G401.6 (cell line): ENCODE data around the gene RNPEPL1.
"Not testable (repeated sequence)": the region's sequence is repeated elsewhere in the genome, so short reads cannot be mapped to it uniquely, and the experiment has no call there.

ENCODE experiments used
- FAIRE-seq: peaks from 2 replicates; lab custom pipeline; 2012; peaks lifted over from hg19 to GRCh38; lab: Jason Lieb, UNC

The RNPEPL1 gene

DNA sequence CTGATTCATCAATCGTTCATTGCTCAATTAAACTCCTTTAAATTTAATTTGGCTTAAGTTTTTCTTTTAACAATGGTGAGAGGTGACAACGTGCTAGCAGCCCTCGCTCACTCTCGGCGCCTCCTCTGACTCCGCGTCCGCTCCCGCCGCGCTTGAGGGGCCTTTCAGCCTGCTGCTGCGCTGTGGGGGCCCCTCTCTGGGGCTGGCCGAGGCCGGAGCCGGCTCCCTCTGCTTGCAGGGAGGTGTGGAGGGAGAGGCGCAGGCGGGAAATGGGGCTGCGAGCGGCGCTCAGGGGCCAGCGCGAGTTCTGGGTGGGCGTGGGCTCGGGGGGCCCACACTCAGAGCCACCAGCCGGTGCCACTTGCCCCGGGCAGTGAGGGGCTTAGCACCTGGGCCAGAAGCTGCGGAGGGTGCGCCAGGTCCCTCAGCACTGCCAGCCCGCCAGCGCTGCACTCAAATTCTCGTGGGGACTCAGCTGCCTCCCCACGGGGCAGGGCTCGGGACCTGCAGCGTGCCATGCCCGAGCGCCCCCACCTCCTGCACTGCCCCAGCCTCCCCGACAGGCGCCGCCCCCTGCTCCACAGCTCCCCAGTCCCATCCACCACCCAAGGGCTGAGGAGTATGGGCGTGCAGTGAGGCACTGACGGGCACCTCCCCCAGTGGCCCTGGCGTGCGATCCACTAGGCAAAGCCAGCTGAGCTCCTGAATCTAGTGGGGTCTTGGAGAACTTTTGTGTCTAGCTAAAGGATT is 30.1 kb upstream of the RNPEPL1 start:
- FAIRE-seq, result no peak

DNA sequence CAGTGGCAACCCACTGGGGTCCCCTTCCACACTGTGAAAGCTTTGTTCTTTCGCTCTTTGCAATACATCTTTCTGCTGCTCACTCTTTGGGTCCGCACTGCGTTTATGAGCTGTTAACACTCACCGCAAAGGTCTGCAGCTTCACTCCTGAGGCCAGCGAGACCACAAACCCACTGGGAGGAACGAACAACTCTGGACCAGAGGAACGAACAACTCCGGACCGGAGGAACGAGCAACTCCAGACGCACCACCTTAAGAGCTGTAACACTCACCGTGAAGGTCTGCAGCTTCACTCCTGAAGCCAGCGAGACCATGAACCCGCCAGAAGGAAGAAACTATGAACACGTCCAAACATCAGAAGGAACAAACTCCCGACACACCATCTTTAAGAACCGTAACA is 29.2 kb upstream of the RNPEPL1 start:
- not testable (repeated sequence) for FAIRE-seq

DNA sequence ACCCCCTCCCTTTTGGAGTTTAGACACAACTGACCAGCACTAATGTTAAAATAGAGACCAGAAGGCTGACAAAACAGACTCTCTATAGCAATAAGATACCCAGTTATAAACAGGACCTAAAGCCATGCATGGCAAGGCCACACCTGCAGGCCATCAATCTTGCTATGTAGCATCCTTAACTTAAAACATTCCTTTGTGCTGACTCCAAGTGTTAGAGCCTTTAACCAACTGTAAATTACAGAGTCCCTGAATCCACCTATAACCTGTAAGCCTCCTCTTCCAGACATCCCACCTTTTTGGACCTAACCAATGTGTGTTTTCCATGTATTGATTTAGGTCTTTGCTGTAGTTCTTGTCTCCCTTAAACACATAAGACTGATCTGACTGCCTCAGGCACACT is 28.4 kb upstream of the RNPEPL1 start:
- no peak for FAIRE-seq

DNA sequence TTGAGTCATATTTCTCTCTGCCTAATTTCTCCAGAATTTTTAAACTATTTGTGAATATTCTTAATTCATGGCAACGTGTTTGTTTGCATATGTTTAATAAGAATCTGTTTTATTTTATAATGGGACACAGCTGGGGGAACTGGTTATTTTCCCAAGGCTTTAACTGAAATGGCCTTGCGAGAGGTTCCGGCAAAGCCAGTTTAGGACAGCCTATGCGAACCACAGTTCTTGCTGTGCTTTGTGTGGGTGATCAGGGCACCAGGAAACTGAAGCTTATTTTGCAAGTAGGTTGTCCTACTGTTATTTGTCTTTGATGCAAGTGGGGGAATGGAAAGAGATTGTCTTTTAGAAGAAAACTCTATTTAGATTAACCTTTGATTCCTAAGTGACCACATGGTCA is 17.0 kb upstream of the RNPEPL1 start:
- FAIRE-seq, result no peak

DNA sequence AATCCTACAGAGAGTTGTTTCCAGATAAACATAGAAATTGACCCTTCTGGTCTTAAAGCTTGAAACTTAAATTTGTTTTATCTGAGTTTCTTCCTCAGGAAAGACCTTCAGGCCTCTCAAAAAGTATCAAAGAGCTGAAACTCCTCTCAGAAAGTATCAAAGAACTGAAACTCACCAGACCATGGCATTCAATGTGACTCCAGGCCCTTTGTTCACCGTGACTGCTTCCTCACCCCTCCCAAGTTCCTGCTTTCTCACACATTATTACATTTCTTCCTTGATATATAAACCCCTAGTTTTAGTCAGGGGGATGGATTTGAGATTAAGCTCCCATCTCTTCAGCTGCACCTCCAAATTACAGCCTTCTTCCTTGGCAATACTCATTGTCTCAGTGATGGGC is 16.5 kb upstream of the RNPEPL1 start:
- FAIRE-seq, result no peak

DNA sequence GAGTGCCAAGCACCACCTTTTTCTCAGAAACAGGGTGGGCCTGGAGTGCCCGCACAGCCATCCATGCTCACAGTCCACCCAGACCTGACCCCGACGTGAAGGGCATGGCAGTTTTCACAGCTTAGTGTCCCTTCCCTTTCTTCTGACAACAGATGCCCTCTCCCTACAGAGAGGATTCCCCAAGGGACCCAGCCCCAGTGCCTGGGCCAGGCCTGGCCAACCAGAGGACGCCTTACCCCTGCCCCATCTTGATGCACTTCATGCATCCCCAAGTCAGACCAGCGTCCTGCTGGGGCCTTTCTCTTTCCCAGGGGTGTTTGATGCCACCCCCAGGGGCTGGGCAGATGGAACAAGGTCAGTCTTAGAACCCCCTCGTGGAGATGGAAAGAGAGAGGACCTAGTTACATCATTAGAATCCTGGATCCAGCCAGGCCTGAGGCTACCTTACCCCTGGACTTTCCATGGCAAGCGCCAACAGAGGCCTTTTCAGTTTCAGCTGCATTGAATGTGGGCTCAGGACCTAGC is 14.3 kb upstream of the RNPEPL1 start:
- no peak for FAIRE-seq

DNA sequence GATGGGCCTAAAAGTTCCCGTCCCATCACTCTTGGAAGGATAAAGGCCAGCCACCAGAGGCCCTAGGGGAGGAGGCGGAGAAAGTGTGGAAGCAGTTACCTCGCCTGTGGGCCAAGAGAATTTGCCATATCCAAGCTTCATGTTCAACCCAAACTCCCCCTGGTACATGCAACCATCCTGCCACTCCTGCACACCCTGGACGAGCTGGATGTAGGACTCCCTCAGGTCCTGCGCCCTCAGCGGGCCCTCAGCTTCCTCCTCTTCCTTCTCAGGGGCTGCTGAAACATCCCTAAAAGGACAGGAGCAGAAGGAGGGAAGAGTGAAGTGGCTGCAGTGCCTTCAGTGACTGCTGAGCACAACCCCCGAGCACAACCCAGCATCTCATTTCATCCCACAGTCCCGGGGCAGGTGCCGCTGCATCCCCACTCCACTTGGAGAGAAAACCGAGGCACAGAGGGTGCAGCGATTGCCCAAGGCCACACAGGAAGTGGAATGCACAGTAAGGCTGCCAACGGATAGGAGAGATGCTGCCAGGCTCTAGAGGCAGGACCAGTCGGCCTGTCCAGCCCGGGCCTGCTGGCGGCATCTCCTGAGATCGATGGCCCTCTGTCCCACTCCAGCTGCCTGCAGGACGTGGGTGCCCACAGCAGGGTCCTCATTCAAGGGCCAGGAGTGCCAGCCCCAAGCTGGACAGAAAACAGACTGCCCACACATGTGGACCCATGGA is 13.4 kb upstream of the RNPEPL1 start:
- FAIRE-seq, result no peak

DNA sequence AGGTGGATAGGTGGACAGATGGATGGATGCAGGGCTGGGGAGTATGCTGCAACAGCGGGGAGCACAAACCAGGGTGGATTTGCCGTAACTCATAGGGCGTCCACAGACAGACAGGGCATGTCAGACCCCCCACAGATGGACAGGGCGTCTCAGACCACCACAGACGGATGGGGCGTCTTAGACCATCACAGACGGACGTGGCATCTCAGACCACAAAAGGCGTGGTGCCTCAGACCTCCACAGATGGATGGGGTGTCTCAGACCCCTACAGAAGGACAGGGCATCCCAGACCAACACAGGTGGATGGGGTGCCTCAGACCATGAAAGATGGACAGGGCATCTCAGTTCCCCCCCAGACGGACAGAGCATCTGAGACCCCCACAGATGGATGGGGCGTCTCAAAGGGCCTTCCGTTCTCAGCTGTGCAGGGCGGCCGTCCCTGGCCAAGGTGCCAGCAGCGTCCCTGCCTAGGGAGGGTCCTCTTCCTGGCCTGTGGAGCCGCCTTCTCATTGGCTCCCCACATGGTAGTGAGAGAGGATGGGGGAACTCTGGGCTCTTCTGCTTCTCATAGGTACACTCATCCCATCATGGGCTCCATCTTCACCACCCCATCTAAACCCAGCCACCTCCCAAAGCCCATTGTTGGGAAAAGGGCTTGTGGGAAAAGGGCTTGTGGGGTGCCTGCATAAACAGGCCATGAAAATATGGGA is 12.6 kb upstream of the RNPEPL1 start:
- no peak for FAIRE-seq

DNA sequence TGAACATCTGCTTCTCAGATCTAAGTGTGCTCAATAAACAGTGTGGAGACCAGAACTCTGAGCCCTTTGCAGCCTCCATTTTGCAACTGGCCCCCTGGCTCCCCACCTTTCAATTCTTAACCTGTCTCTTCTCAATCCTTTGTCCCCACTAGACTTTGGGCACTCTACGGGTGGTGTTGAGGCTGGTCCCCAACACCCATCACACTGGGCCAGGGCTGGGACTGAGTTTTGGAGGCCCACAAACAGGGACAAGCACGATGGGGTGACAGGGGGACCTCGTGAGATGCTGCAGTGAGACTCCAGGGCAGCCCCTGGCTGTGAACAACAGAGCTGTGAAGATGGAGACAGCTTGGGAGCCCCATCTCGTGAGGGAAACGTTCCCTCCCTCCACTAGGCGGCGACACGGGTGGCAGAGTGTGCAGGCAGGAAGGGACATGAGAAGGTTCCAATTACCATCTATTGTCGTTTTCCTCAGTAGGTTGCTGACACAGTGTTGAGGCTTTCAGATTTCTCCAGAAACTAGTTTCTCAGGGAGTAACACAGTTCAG is 11.7 kb upstream of the RNPEPL1 start:
- no peak for FAIRE-seq

DNA sequence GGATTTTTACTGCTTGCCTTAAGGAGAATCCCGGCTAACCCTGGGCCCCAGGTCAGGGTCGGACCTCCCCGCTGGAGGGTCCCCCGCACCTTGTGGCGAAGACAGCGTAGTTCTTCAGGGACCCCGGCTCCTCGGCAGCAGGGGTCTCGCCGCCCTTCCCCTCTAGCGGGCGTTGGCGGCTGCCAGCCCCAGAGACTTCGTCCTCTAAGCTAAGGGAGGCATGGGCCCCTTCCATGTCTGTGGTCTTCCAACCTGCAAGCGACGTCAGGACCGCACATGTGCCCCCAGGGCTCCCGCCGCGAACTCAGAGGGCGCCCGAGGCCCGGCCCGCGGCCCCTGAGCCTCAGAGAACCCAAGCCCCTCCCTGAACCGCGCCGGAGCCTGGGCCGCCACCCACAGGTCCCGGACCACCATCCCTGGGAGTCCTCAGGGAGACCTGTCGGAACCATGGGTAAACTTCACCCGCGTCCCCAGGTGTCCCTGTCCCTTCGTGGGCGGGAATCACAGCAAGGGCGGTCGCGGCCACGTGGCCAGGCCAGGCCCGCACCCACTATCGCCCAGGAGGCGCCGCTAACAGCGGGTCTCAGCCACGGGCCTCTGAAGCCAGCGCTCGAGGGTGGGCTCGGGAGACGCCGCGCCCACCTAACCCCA is 11.1 kb upstream of the RNPEPL1 start:
- FAIRE-seq, result no peak

DNA sequence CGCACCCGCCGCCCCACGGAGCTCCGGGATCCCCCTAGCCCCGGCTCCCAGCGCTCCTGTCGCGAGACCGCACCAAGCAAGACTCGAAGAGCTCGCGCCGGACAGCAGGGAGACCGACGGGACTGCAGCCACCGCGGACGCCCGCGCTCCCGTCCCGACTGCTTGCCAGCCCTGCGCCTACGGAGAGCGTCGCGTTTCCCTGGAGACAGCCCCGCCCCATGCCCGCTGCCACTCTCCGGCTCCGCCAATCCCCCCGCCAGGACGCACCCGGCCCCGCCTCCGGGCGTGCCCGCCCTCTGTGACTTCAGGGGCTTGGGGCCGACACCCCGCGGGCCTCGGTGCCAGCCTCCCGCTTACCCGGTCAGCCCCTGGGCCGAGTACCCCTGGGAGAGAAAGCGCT is 10.5 kb upstream of the RNPEPL1 start, which contains the start of gene ANKMY1:
Gene ANKMY1, minus strand, starts transcription at position 181 of the 400 bp plus-strand sequence. CDS start 653 bp downstream, outside the sequence.
- no peak for FAIRE-seq

DNA sequence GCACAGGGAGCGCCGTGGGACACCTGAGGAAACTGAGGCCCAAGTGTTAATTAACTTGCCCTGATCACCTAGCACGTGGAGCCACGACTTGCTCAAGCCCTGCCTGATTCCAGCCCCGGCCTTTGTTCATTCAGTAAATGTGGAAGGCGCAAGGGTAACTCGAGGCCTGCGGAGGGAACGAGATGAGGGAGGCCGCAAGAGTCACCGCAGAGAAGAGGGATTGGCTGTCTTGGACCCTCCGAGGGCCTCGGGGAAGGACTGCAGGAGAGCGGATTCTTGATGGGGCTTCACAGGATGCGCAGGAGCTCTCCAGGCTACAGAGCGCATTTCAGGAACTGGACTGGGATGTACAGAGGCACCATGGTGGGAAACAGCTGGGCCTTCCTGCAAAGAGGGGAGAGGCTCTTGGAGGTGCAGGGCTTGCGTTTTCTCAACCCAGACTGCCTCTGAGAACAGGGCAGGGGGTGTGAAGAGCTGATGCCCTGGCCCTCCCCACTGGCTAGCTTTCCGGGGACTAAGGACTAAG is 10.0 kb upstream of the RNPEPL1 start:
- FAIRE-seq, result no peak

DNA sequence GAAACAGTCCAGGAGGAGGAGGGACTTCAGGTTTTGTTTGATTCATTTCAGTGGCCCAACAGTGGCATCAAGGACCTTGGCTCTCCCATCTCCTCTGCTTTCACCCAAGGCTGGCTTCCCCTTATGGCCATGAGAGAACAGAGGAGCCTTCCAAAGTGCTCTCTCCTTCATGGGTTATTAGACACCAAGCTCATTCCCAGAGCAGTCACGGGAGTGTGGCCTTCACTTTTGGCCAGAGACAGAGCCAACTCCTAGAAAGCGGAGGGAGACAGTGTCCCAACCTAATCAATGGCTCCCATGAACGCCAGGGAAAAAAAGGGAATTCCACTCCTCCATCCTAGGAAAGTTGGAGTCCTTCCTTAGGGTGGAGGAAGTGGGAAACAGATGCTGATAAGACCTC is 9.0 kb upstream of the RNPEPL1 start:
- FAIRE-seq, result no peak

DNA sequence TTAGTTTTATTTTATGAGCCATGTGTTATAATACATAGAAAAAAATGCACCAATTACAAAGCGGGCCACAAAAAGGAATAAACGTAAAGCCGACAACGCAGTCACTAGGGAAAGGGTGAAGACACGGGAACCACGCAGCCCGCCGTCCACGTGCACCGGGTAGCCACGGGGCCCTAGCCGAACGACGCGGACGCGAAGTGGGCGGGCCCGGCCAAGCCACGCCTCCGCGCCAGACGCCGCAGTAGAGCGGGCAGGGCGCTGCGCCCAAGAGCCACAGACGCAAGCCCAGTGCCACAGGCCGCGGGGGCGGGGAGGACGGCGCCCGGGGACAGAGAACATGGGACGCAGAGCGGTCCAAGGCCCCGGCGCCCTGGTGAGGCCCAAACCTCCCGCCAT is 8.2 kb upstream of the RNPEPL1 start, which contains the start of gene DUSP28:
Gene DUSP28, plus strand, starts transcription at position 274 of the 396 bp plus-strand sequence. CDS start 328 bp downstream, outside the sequence.
- no peak for FAIRE-seq

DNA sequence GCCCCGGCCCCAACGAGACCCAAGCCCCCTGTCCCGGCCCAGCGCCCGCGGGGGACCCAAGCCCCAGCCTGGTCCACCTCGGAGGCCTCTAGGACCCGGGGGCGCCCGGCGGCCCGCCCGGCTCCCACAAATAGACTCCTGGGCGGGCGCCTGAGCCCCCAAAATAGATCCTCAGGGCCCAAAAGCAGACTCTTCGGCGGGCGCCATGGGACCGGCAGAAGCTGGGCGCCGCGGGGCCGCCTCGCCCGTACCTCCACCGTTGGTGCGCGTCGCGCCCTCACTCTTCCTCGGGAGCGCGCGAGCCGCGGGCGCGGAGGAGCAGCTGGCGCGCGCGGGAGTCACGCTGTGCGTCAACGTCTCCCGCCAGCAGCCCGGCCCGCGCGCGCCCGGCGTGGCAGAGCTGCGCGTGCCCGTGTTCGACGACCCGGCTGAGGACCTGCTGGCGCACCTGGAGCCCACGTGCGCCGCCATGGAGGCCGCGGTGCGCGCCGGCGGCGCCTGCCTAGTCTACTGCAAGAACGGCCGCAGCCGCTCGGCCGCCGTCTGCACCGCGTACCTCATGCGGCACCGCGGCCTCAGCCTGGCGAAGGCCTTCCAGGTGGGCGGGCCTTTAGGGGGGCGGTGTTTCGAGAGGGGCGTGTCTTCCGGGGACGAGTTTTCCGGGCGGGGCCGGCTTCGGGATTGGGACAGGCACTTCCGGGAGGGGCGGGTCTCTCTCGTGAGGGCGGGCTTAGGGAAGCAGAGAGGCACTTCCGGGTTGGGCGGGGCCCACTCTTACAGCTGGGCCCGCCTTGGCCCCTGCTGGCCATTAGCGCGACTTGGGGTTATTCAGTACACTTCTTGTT is 7.6 kb upstream of the RNPEPL1 start:
- FAIRE-seq, result peak; percentile 95

DNA sequence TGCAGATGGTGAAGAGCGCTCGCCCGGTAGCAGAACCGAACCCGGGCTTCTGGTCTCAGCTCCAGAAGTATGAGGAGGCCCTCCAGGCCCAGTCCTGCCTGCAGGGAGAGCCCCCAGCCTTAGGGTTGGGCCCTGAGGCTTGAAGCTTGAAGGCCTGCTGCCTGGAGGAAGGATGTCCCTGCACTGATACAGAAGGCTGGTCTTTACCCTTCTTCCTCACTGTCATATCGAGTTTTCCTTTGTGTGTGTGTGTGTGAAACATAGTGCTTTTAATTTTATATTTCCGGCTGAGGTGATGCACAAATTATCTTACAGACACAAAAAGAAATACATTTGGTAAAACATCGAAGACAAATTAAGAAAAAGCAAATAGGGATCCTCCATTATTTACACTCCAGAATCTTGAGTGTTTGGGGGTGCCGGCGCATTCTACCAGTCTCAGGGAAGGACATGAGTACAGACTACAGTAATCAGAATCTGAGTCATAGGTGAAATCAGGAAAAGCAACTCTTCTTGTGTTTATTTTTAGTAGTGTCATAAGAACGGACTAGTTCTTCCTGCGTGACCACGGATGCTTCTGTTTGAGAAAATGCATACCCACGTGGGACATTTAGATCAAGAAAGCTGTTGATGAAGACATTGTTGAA is 6.8 kb upstream of the RNPEPL1 start:
- FAIRE-seq, result no peak

DNA sequence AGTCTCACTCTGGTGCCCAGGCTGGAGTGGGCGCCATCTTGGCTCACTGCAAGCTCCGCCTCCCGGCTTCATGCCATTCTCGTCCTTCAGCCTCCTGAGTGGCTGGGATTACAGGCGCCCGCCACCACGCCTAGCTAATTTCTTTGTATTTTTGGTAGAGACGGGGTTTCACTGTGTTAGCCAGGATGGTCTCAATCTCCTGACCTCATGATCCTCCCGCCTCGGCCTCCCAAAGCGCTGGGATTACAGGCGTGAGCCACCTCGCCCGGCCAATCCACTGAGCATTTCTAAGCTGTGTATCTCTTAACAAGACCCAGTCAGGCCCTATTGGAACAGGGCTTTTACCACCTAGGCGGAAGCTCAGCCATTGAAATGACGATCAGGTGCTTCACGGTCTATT is 5.1 kb upstream of the RNPEPL1 start:
- FAIRE-seq, result not testable (repeated sequence)

DNA sequence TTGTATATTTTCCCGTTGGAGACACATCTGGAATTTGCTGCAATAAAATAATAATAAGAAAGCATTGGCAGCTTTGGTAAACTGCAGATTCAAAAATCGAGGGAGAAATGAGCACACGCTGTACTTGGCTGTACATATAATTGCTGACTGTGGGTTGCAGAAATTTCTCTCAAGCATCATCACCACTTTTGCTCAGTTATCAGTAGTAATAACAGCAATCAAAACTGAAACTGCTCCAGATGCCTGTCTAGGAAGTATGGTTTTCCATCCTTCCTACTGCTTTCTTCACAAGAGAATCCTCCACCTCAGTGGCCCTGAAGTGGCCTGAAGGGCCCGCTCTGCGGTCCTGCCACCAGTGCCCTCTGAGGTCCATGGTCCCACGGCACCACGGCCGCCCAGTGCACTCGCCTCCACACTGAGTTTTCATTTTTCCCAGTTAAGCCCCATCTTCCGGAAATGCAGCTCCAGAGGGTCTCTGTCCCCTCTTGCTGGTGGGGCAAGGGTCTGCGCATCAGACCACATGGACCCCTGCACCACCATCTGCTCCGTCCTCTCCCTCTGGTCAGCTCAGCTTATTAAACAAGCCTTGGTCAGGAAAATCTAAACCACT is 4.2 kb upstream of the RNPEPL1 start:
- no peak for FAIRE-seq

DNA sequence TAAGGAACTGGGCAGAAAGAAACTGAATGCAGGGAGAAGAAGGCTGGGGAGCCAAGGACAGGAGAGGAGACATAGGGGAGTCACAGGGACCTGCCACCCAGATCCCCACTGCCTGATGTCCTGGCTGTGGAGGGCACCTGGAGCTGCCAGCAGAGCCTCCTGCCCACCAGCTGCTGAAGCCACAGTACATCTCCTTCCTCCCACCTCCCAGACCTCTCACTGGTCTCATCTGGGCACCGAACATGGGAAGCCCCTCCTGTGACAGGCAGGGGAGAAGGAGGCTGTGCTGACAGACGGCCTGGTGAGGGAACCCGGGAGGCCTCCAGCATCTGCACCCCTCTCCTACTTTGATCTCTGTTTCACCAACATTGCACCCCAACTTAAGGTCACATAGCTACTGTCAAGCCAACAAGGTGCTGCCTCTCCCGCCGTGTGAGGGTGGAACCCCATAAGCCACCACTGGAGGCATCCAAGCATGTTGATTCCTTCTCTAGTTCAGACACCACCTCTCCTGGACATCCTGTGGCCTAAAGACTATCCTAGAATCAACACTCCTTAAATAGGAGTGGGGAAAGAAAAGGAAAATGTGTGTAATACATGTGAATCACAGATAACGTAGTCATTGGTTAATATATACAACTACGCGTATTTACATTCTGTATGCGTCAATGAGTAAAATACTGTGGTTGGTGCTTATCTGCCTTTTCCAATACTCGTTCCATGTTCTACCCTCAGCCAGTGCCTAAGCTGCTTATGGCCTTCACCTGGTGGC is 3.5 kb upstream of the RNPEPL1 start:
- FAIRE-seq, result no peak
